Ascending aorta (tissue), 2 donors: ENCODE measurements around the gene TMEM183A. TPM values are rescaled to one million over a fixed set of nuclear protein-coding genes. Genes with fewer than 3 reads are reported as not detected.
"Not testable (repeated sequence)": the region's sequence is repeated elsewhere in the genome, so short reads cannot be mapped to it uniquely, and the experiment has no call there.

Source experiments
- DNase-seq, 2 donors: peaks; one replicate each; pipeline ENCODE4 v3.0.0-alpha.2; 2019; ENCODE audit warnings: low spot score in 2 of 2
- H3K27ac ChIP-seq, 2 donors: fragments of 200-600 bp; sonication (generic); one replicate each; pipeline ENCODE4 v1.5.1; 2016 to 2017; ENCODE audit warnings: mild to moderate bottlenecking in 1 of 2
- H3K27me3 ChIP-seq: fragments of 200-600 bp; sonication (generic); one replicate; pipeline ENCODE4 v1.5.1; 2017
- H3K36me3 ChIP-seq, 2 donors: fragments of 200-600 bp; sonication (generic); one replicate each; pipeline ENCODE4 v1.5.1; 2016
- H3K4me1 ChIP-seq, 2 donors: fragments of 200-600 bp; sonication (generic); one replicate each; pipeline ENCODE4 v1.5.1; 2016 to 2017; ENCODE audit warnings: mild to moderate bottlenecking in 1 of 2
- H3K4me3 ChIP-seq, 2 donors: fragments of 200-600 bp; sonication (generic); one replicate each; pipeline ENCODE4 v1.5.1; 2016 to 2017; ENCODE audit warnings: mild to moderate bottlenecking in 1 of 2
- H3K9me3 ChIP-seq, 2 donors: fragments of 200-600 bp; sonication (generic); one replicate each; pipeline ENCODE4 v1.5.1; 2016
- CTCF ChIP-seq, 3 experiments: fragments of 200-600 bp in 2 of 3; fragments of 450-650 bp in 1 of 3; sonication (generic) in 2 of 3; IDR thresholded peaks; one replicate each; pipeline ENCODE4 v1.5.1; 2016 to 2019; ENCODE audit warnings: antibody characterized with exemption in 3 of 3, mild to moderate bottlenecking in 1 of 3, moderate library complexity in 1 of 3
- intact Hi-C: fragments of 100-400 bp; cut with DNase I; formaldehyde crosslinking; loops from one replicate; pipeline ENCODE4 v1.15.1; 2023
- total RNA-seq: library from RNA; depleted of rRNA; stranded (reverse); fragments of >200 nt; gene quantifications from one replicate; pipeline ENCODE4 v1.1.0, GENCODE V29; 2016

Gene TMEM183A
- total RNA-seq, 1 donor from 2014 or later, result 44.6 TPM

GRCh38 chr1:202981939-202982338, 25.2 kb upstream of the TMEM183A start:
- H3K27me3 ChIP-seq, result no peaks in the 10 kb centered on the region
- no peaks in the 10 kb centered on the region for H3K36me3 ChIP-seq
- H3K9me3 ChIP-seq, result no peaks in the 10 kb centered on the region
- intact Hi-C loops, result no loop called here
- TF ChIP-seq CTCF (IDR thresholded peaks at IDR 0.05), result no peak
- H3K27ac ChIP-seq, result no peak overlapping the region
- DNase-seq, result no peak
- no peaks in the 10 kb centered on the region for H3K4me1 ChIP-seq
- H3K4me3 ChIP-seq, result no peak overlapping the region

- no peak overlapping the region for H3K4me3 ChIP-seq
- H3K27me3 ChIP-seq, result no peaks in the 10 kb centered on the region
These were observed 24.3 kb upstream of the TMEM183A start for GRCh38 chr1:202982715-202983430.

GRCh38 chr1:202986120-202986519, 21.1 kb upstream of the TMEM183A start:
- intact Hi-C loops, H3K9me3 ChIP-seq, H3K4me1 ChIP-seq, DNase-seq, H3K36me3 ChIP-seq, H3K27ac ChIP-seq, H3K27me3 ChIP-seq, H3K4me3 ChIP-seq: not testable (repeated sequence)

More at GRCh38 chr1:202982715-202983430, 24.3 kb upstream of the TMEM183A start:
- DNase-seq, result no peak
- H3K27ac ChIP-seq, result no peak overlapping the region
- no peak for TF ChIP-seq CTCF (IDR thresholded peaks at IDR 0.05)
- no peaks in the 10 kb centered on the region for H3K4me1 ChIP-seq
- H3K9me3 ChIP-seq, result no peaks in the 10 kb centered on the region
- intact Hi-C loops, result no loop called here
- H3K36me3 ChIP-seq, result no peaks in the 10 kb centered on the region

- H3K27ac ChIP-seq, result no peak overlapping the region
- no peaks in the 10 kb centered on the region for H3K4me1 ChIP-seq
- no peaks in the 10 kb centered on the region for H3K9me3 ChIP-seq
- H3K4me3 ChIP-seq, result no peak overlapping the region
- intact Hi-C loops, result no loop called here
- TF ChIP-seq CTCF (IDR thresholded peaks at IDR 0.05), result no peak
- H3K36me3 ChIP-seq, result no peaks in the 10 kb centered on the region
- H3K27me3 ChIP-seq, result no peaks in the 10 kb centered on the region
- no peak for DNase-seq
These were observed 19.9 kb upstream of the TMEM183A start for GRCh38 chr1:202987255-202987654.

- Histone ChIP-seq H3K4me3 (no peak overlapping the region), H3K27me3 (no peaks in the 10 kb centered on the region), H3K27ac (no peak overlapping the region), H3K4me1 (no peaks in the 10 kb centered on the region), H3K36me3 (no peaks in the 10 kb centered on the region), H3K9me3 (no peaks in the 10 kb centered on the region)
- no peak for TF ChIP-seq CTCF (IDR thresholded peaks at IDR 0.05)
- intact Hi-C loops, result no loop called here
- no peak for DNase-seq
These were observed 19.1 kb upstream of the TMEM183A start for GRCh38 chr1:202987922-202988583.

GRCh38 chr1:202989879-202990278, 17.3 kb upstream of the TMEM183A start:
- H3K4me3 ChIP-seq, result no peak overlapping the region
- intact Hi-C loops, result no loop called here
- no peaks in the 10 kb centered on the region for H3K27me3 ChIP-seq
- no peaks in the 10 kb centered on the region for H3K4me1 ChIP-seq
- no peaks in the 10 kb centered on the region for H3K36me3 ChIP-seq
- H3K27ac ChIP-seq, result no peak overlapping the region
- no peak for DNase-seq
- TF ChIP-seq CTCF (IDR thresholded peaks at IDR 0.05), result no peak
- H3K9me3 ChIP-seq, result no peaks in the 10 kb centered on the region
